ENCODE data around the gene MEN1. TPM values are rescaled to one million over a fixed set of nuclear protein-coding genes. Genes with fewer than 3 reads are reported as not detected.

Gene MEN1
- total RNA-seq, 4 donors from 2014 or later = 8.6 to 15.8 (median 13.4) TPM

DNA sequence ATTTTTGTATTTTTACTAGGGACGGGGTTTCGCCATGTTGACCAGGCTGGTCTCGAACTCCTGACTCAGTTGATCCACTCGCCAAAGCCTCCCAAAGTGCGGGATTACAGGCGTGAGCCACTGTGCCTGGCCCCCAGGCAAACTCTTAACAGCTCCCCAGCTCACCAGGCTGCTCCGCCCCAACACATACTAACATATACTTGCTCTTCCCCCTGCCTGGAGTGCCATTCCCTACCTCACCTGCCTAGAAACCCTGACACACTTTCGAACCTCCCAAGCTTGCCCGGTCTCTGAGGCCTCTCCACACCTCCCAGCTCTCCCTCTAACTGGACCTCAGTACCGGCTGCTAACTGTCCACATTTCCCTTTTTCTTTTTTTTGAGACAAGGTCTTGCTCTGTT is 15.8 kb downstream of the MEN1 start:
- TF ChIP-seq, protein P1, sequence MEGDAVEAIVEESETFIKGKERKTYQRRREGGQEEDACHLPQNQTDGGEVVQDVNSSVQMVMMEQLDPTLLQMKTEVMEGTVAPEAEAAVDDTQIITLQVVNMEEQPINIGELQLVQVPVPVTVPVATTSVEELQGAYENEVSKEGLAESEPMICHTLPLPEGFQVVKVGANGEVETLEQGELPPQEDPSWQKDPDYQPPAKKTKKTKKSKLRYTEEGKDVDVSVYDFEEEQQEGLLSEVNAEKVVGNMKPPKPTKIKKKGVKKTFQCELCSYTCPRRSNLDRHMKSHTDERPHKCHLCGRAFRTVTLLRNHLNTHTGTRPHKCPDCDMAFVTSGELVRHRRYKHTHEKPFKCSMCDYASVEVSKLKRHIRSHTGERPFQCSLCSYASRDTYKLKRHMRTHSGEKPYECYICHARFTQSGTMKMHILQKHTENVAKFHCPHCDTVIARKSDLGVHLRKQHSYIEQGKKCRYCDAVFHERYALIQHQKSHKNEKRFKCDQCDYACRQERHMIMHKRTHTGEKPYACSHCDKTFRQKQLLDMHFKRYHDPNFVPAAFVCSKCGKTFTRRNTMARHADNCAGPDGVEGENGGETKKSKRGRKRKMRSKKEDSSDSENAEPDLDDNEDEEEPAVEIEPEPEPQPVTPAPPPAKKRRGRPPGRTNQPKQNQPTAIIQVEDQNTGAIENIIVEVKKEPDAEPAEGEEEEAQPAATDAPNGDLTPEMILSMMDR (IDR thresholded peaks at IDR 0.05; ENCODE audit: low read depth) = no peak

DNA sequence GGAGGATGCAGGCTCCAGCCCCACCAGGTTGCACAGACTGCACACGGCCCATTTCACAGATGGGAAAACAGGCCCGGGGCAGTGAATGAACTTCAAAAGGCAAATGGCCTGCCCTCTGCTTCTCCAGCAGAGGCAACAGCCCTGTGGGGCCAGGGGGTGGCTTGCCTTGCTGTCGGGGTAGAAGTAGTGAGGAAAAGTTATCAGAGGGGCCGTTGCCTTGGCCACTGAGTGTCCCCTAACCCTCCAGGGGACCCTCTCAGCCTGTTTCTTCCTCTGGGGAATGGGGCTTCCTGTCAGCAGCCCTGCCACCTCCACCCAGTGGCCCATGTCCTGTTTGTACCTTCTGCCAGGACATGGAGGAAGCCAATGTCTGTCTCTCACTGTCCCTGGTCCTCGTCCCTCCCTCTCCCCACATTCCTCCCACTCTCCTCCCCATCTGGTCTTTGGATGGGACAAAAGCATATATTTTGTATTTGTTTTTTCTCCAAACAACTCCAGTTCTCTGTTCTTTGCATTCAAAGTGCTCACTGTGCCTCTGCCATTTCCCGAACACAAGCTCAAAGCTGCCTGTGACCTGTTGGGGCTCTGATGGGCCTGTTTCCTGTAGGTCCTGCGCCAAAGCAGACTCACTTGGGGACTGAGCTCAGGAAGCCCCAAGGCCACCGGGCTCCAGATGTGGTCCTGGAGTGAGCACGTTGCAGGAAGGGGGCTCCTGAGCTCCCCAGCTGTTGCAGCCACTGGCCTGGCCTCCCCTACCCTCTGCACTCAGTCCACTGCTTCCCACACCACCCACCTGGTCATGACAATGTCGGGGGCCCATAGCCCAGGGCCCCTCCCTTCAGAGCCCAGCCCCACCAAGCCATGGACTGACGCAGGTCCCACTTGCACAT is 16.8 kb downstream of the MEN1 start:
- TF ChIP-seq, protein P1 (IDR thresholded peaks at IDR 0.05; ENCODE audit: low read depth) = no peak

DNA sequence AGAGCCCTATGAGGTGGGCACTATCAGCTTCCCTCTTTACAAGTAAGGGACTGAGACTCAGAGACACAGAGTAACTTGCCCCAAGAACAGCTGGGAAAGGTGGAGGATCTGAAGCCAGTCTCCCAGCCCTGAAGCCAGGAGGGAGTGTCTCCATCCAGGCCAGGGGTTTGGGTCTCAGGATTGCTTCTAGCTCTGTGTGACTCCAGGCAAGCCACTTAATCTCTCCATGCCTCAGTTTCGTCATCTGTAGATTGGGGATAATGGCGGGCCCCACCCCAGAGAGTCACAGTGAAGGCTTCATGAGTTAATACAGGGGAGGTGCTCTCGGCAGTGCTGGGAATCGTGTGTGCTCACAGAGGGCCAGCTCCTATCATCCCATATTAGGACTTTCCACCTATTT is 17.9 kb downstream of the MEN1 start:
- TF ChIP-seq, protein P1 (IDR thresholded peaks at IDR 0.05; ENCODE audit: low read depth) = no peak

DNA sequence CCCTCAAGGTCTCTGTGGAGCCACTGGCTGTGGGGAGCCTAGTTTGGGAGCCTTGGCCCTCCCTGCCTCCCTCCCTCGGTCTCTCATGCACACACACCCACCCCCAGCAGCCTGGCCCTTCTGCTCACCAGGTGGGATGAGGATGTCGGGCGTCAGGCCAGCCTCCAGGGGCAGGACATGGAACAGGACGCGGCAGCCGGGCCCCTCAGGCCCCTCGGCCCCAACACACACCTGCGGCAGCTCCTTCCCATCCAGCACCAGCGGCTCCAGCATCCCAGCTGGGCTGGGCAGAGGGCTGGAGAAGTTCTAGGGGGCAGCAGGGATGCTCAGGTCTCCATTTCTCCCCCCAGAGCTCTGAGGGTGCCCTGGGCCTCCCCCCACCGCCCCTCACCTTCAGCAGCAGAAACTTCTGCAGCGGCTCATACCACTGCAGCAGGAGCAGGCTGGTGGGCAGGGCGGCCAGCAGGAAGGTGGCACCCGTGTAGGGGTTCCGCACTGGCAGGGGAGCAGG is 18.5 kb downstream of the MEN1 start:
- TF ChIP-seq, protein P1 (IDR thresholded peaks at IDR 0.05; ENCODE audit: low read depth) = no peak

DNA sequence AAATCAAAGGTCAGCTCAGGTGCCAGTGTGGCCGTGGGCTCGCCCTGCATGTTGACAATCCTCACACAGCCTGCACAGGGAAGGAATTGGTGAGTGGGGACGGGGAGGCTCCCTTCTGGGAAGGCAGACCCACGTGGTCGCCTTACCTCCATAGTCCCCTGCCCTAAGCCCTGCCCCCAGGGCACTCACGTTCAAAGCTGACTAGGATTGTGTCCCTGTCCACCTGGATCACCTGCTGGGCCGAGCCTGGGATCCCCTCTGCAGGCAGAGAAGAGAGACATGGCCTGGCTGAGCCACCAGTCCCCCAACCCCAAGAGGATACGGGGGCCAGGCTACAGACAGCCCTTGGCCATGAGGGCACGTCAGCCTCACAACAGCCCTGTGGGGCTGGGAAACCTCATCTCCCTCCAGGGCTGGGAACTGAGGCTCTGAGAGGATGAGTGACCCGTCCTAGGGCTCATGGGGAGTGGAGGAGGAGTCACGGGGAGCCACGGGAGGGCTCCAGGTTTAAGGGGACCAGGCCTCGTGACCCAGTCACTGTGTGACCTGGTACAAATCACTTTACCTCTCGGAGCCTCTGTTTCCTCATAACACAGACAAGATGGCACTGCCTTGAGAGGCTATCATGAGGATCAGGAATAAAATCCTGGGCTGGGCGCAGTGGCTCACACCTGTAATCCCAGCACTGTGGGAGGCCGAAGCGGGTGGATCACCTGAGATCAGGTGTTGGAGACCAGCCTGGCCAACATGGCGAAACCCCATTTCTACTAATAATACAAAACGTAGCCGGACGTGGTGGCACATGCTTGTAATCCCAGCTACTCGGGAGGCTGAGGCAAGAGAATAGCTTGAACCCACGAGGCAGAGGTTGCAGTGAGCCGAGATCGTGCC is 19.9 kb downstream of the MEN1 start:
- TF ChIP-seq, protein P1 (IDR thresholded peaks at IDR 0.05; ENCODE audit: low read depth) = no peak

DNA sequence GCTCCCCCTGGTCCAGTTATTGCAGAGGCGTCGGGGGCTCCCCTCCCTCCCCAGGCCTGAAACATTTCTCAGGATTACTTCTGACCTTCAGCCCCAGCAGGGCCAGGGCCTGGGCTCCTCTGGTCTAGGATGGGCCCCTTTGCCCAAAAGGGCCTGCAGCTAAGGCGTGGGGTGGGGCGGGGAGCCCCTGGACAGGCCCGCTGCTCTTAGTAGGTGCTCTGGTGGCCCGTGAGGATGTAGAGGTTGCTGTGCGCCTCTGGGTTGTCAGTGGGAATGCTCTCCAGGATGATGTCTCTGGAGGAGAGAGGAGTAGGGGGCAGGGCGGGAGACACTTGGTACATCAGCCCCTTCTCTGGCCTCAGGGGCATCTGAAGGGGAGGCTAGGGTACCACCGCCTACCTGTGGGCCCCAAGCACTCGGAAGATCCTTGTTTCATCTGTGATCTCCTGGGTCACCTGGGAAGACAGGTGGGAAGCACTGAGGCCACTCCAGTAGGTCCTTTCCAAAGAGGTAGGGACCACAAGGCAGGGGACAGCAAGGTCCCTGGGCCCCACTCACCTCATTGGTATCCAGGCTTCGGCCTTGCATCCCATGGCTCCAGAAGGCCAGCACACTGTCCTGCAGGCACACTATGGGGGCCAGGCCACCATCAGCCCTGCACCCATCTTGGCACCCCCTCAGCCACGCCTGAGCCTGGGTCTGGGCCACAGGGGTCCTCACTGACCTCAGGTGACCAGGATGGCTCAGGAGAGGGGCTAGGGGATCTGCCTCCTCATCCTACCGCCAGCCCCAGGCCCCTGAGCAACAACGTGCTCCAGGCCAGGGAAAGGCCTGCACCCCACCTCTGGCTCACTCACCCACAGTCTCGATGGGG is 20.8 kb downstream of the MEN1 start:
- TF ChIP-seq, protein P1 (IDR thresholded peaks at IDR 0.05; ENCODE audit: low read depth) = no peak

Data from subcutaneous adipose tissue (tissue), 4 donors.